Hepatocyte (in vitro differentiated cells): Measurements from ENCODE around the gene KIF26B. TPM values are rescaled to one million over a fixed set of nuclear protein-coding genes. Genes with fewer than 3 reads are reported as not detected.

ENCODE experiments used
- DNase-seq: peaks from one replicate; pipeline ENCODE4 v3.0.0-alpha.2; 2016; ENCODE audit warnings: low spot score
- H2AFZ ChIP-seq: fragments of 200-600 bp; sonication (generic); 2 replicates; pipeline ENCODE4 v1.6.0; 2016; ENCODE audit warnings: antibody characterized with exemption, mild to moderate bottlenecking
- H3K27ac ChIP-seq: fragments of 200-600 bp; sonication (generic); 2 replicates; pipeline ENCODE4 v1.5.1; 2016; ENCODE audit warnings: mild to moderate bottlenecking
- H3K27me3 ChIP-seq: fragments of 200-600 bp; sonication (generic); 2 replicates; pipeline ENCODE4 v1.6.1; 2016
- H3K36me3 ChIP-seq: fragments of 200-600 bp; sonication (generic); replicated peaks from 2 replicates; pipeline ENCODE4 v1.5.1; 2016; ENCODE audit warnings: low read depth; ENCODE audit not compliant: insufficient read depth
- H3K4me1 ChIP-seq: fragments of 200-600 bp; sonication (generic); 2 replicates; pipeline ENCODE4 v1.5.1; 2016; ENCODE audit warnings: mild to moderate bottlenecking, moderate library complexity; ENCODE audit not compliant: insufficient read depth
- H3K4me2 ChIP-seq: fragments of 200-600 bp; sonication (generic); 2 replicates; pipeline ENCODE4 v1.6.0; 2016
- H3K4me3 ChIP-seq: fragments of 200-600 bp; sonication (generic); 2 replicates; pipeline ENCODE4 v1.5.1; 2016; ENCODE audit warnings: mild to moderate bottlenecking
- H3K79me2 ChIP-seq: fragments of 200-600 bp; sonication (generic); 2 replicates; pipeline ENCODE4 v1.6.0; 2017; ENCODE audit warnings: mild to moderate bottlenecking
- H3K9me2 ChIP-seq: fragments of 200-600 bp; sonication (generic); replicated peaks from 2 replicates; pipeline ENCODE4 v1.6.0; 2017; ENCODE audit warnings: mild to moderate bottlenecking; ENCODE audit not compliant: insufficient read depth
- H3K9me3 ChIP-seq: fragments of 200-600 bp; sonication (generic); 2 replicates; pipeline ENCODE4 v1.5.1; 2016; ENCODE audit warnings: low read depth, mild to moderate bottlenecking
- H4K20me1 ChIP-seq: fragments of 200-600 bp; sonication (generic); 2 replicates; pipeline ENCODE4 v1.6.0; 2016; ENCODE audit warnings: mild to moderate bottlenecking; ENCODE audit not compliant: insufficient read depth, poor library complexity, severe bottlenecking
- EZH2 ChIP-seq: fragments of 200-600 bp; sonication (generic); IDR thresholded peaks from 2 replicates; pipeline ENCODE4 v1.6.1; 2016; ENCODE audit warnings: antibody characterized with exemption, mild to moderate bottlenecking, borderline replicate concordance
- EZH2phosphoT487 ChIP-seq: fragments of 200-600 bp; sonication (generic); IDR thresholded peaks from one replicate; pipeline ENCODE4 v1.6.1; 2018; ENCODE audit warnings: antibody characterized with exemption, mild to moderate bottlenecking, low read depth, moderate library complexity; ENCODE audit not compliant: unreplicated experiment, severe bottlenecking
- WGBS: methylation state at CpG from one replicate; pipeline ENCODE4 v1.1.6; 2016; ENCODE audit warnings: low lambda C conversion rate; ENCODE audit errors: missing lambda C conversion rate; 5-methylcytosine and 5-hydroxymethylcytosine counted together
- polyA plus RNA-seq: library from polyadenylated mRNA; unstranded; fragments of >200 nt; fragmentation: Nextera tagmentation; extraction: Ambion mirVana; gene quantifications from 2 replicates; pipeline ENCODE4 v1.2.1, GENCODE V29; 2016
- total RNA-seq: library from RNA; depleted of rRNA; stranded (reverse); fragments of >200 nt; gene quantifications from 2 replicates; pipeline ENCODE4 v1.2.3, GENCODE V29; 2014
- TF ChIP-seq, protein P1 (sequence below): fragments of 200-600 bp; sonication (generic); IDR thresholded peaks from 2 replicates; pipeline ENCODE4 v1.5.1; 2016; ENCODE audit warnings: antibody characterized with exemption, mild to moderate bottlenecking; ENCODE audit not compliant: poor library complexity

The KIF26B gene
- total and polyA plus RNA-seq, 2 experiments from 2014 or later = 12.7 to 21.6 TPM

DNA sequence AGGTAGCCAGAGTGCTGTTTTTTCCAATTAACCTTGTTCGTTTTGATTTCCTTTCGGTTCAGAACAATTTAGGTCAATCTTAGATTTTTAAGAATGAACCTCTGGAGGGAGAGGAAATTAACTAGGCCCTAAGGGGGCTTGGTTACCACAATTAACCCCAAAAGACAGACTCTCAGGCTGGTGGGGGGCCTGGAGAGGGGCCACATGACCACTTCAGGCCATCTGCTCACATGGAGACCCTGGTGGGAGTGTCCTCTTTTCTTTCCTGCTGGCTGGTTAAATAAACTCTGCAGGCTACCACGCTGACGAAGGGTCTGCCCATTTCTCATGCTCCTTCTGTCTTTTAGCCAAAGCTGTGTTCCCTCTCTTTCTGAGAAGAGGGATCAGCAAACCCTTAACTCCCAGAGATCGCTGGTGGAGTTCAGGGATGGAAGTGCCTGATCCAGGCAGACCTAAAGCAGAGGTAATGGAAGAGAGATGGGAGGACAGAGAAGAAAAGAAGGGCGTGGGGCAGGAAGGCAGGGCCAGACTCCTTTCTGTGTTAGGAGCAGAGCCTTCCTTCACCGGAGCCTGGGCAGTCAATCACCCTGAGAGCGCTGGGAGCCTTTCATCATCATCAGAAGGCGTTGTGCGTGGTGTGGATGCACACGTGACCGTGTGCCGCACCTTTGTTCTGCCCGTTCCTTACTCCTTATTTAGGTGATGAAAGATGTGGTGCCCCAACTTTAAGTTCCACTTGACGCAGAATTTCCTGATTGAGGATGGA lies 58.5 kb downstream of the KIF26B start:
- no peak for TF ChIP-seq EZH2phosphoT487
- Histone ChIP-seq H3K4me3 (no peak overlapping the region), H3K9me2 (no peaks in the 10 kb centered on the region), H3K9me3 (no peaks in the 10 kb centered on the region), H3K4me2 (no peak overlapping the region), H4K20me1 (peaks cover 16% of the 10 kb centered on the region), H3K27me3 (no peaks in the 10 kb centered on the region), H3K4me1 (no peaks in the 10 kb centered on the region), H3K36me3 (no peaks in the 10 kb centered on the region), H3K79me2 (peaks cover 85% of the 10 kb centered on the region), H2AFZ (no peak overlapping the region), H3K27ac (no peak overlapping the region)
- 84% methylated on average over 15 of the region's 15 CpGs for WGBS
- no peak for DNase-seq

DNA sequence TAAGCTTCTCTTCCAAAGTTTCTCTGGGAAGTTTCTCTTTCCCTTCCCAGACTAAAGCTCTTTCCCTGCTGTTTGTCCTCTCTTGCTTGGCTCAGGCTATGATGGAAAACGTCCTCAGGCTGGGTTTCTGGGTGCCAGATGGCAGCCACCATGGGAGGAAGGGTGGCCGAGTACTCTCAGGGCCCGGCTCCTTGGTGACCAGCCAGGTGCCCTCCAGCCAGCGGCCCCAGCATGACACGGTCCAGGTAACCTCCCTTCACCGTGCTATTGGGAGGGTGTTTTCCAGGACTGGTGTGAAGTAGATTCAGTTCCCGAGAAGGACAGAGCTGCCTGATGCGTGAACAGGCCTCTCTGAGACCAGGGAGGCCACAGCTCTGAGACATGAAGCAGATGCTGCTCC lies 60.3 kb downstream of the KIF26B start:
- H2AFZ ChIP-seq = no peak overlapping the region
- TF ChIP-seq EZH2phosphoT487 = no peak
- TF ChIP-seq, protein P1, sequence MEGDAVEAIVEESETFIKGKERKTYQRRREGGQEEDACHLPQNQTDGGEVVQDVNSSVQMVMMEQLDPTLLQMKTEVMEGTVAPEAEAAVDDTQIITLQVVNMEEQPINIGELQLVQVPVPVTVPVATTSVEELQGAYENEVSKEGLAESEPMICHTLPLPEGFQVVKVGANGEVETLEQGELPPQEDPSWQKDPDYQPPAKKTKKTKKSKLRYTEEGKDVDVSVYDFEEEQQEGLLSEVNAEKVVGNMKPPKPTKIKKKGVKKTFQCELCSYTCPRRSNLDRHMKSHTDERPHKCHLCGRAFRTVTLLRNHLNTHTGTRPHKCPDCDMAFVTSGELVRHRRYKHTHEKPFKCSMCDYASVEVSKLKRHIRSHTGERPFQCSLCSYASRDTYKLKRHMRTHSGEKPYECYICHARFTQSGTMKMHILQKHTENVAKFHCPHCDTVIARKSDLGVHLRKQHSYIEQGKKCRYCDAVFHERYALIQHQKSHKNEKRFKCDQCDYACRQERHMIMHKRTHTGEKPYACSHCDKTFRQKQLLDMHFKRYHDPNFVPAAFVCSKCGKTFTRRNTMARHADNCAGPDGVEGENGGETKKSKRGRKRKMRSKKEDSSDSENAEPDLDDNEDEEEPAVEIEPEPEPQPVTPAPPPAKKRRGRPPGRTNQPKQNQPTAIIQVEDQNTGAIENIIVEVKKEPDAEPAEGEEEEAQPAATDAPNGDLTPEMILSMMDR = no peak
- no peak for TF ChIP-seq EZH2
- peaks cover 79% of the 10 kb centered on the region for H3K79me2 ChIP-seq
- H3K27ac ChIP-seq = peak overlapping the region; percentile 18
- peaks cover 16% of the 10 kb centered on the region for H4K20me1 ChIP-seq
- no peaks in the 10 kb centered on the region for H3K36me3 ChIP-seq
- no peak overlapping the region for H3K4me2 ChIP-seq
- WGBS = 77% methylated on average over 8 of the region's 8 CpGs
- H3K4me3 ChIP-seq = no peak overlapping the region
- no peak for DNase-seq
- no peaks in the 10 kb centered on the region for H3K9me3 ChIP-seq
- no peaks in the 10 kb centered on the region for H3K4me1 ChIP-seq
- H3K27me3 ChIP-seq = no peaks in the 10 kb centered on the region
- H3K9me2 ChIP-seq = no peaks in the 10 kb centered on the region

- H3K4me1 ChIP-seq = peaks cover 5% of the 10 kb centered on the region
- peaks cover 80% of the 10 kb centered on the region for H3K79me2 ChIP-seq
- DNase-seq = no peak
- WGBS = 63% methylated on average over 11 of the region's 11 CpGs
- H3K4me2 ChIP-seq = peak overlapping the region; percentile 46
- H3K36me3 ChIP-seq = no peaks in the 10 kb centered on the region
- TF ChIP-seq EZH2phosphoT487 (no peak), EZH2 (no peak)
- TF ChIP-seq, protein P1 = no peak
- no peak overlapping the region for H2AFZ ChIP-seq
- H3K27ac ChIP-seq = peak overlapping the region; percentile 17
- H3K9me3 ChIP-seq = no peaks in the 10 kb centered on the region
- H3K9me2 ChIP-seq = no peaks in the 10 kb centered on the region
- H3K4me3 ChIP-seq = no peak overlapping the region
- peaks cover 16% of the 10 kb centered on the region for H4K20me1 ChIP-seq
- H3K27me3 ChIP-seq = no peaks in the 10 kb centered on the region
These were observed 61.8 kb downstream of the KIF26B start for GRCh38 chr1:245216366-245217115.
